ENCODE data around the gene RANBP1. TPM values are rescaled to one million over a fixed set of nuclear protein-coding genes. Genes with fewer than 3 reads are reported as not detected.

RANBP1 gene
- total RNA-seq, 1 experiment from 2014 or later: 509 TPM

- intact Hi-C loops (cut with micrococcal nuclease; ENCODE audit: unreplicated experiment): no loop called here
- TF ChIP-seq, protein P1, sequence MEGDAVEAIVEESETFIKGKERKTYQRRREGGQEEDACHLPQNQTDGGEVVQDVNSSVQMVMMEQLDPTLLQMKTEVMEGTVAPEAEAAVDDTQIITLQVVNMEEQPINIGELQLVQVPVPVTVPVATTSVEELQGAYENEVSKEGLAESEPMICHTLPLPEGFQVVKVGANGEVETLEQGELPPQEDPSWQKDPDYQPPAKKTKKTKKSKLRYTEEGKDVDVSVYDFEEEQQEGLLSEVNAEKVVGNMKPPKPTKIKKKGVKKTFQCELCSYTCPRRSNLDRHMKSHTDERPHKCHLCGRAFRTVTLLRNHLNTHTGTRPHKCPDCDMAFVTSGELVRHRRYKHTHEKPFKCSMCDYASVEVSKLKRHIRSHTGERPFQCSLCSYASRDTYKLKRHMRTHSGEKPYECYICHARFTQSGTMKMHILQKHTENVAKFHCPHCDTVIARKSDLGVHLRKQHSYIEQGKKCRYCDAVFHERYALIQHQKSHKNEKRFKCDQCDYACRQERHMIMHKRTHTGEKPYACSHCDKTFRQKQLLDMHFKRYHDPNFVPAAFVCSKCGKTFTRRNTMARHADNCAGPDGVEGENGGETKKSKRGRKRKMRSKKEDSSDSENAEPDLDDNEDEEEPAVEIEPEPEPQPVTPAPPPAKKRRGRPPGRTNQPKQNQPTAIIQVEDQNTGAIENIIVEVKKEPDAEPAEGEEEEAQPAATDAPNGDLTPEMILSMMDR (conservative IDR thresholded peaks at IDR 0.05; ENCODE audit: low read depth, low read length): no peak
- no peak for TF ChIP-seq EZH2 (IDR thresholded peaks at IDR 0.05; ENCODE audit: borderline replicate concordance, low read depth, low read length, poor library complexity, severe bottlenecking)
- Histone ChIP-seq H3K27ac (ENCODE audit: low read depth, low read length, poor library complexity, severe bottlenecking) (no peak overlapping the region), H3K9me3 (ENCODE audit: low read depth, low read length, poor library complexity, severe bottlenecking) (no peaks in the 10 kb centered on the region), H3K36me3 (ENCODE audit: insufficient read depth, low read length, poor library complexity, severe bottlenecking) (no peaks in the 10 kb centered on the region), H3K4me3 (ENCODE audit: low read depth, low read length, poor library complexity, severe bottlenecking) (no peak overlapping the region), H3K27me3 (replicated peaks; ENCODE audit: insufficient read depth, low read depth, low read length, poor library complexity) (no peaks in the 10 kb centered on the region), H3K4me1 (ENCODE audit: insufficient read depth, low read length, poor library complexity, severe bottlenecking) (no peaks in the 10 kb centered on the region)
- ChIA-PET CTCF (no interaction called here), POLR2A (ENCODE audit: low non-redundant PET) (no interaction called here)
- BruUV-seq (replicated peaks): no TSS peak
- no peak for DNase-seq (ENCODE audit: low spot score)
Measured at GRCh38 chr22:20142711-20143621, 27.1 kb downstream of the RANBP1 start.

DNA sequence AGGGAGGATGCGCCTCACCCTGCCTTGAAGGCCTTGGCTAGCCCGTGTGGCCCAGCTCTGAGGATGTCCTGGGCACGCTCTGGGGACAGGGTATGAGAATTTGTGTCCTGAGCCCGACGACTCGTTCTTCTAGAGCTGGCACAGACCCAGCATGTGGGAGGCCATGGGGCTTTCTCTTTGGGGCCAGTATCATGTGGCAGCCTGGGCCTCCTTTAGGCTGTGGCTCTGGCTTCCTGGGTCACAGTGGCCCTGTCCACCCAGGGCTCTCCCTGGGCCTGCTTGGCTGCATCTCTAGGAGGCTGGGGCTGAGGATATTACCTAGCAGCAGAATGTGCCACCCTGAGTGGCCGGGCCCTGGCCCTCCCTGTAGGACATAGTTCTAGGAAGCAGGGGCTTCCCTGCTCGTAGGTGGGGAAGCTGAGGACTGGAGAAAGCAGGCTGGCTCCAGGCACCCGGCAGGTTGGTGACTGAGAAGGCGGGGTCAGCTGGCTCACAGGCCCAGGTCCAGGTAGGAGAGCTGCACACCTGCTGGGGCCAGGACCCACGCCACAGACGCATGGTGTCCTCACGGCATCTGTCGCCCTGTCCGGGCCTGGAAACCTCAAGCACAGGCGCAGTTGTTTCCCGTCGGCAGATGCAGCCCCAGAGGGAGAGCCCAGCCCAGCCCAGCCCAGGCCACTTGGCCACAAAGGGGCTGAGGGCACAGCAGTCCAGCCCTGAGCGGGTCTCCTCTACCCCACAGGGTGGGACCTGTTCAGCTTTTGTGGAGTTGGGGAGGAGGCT lies 28.2 kb downstream of the RANBP1 start:
- Histone ChIP-seq H3K4me1 (ENCODE audit: insufficient read depth, low read length, poor library complexity, severe bottlenecking) (no peaks in the 10 kb centered on the region), H3K27me3 (replicated peaks; ENCODE audit: insufficient read depth, low read depth, low read length, poor library complexity) (no peaks in the 10 kb centered on the region), H3K27ac (ENCODE audit: low read depth, low read length, poor library complexity, severe bottlenecking) (no peak overlapping the region), H3K36me3 (ENCODE audit: insufficient read depth, low read length, poor library complexity, severe bottlenecking) (no peaks in the 10 kb centered on the region), H3K4me3 (ENCODE audit: low read depth, low read length, poor library complexity, severe bottlenecking) (no peak overlapping the region), H3K9me3 (ENCODE audit: low read depth, low read length, poor library complexity, severe bottlenecking) (no peaks in the 10 kb centered on the region)
- TF ChIP-seq EZH2 (IDR thresholded peaks at IDR 0.05; ENCODE audit: borderline replicate concordance, low read depth, low read length, poor library complexity, severe bottlenecking): no peak
- TF ChIP-seq, protein P1 (conservative IDR thresholded peaks at IDR 0.05; ENCODE audit: low read depth, low read length): no peak
- POLR2A ChIA-PET (ENCODE audit: low non-redundant PET): no interaction called here
- DNase-seq (ENCODE audit: low spot score): no peak
- BruUV-seq (replicated peaks): no TSS peak
- CTCF ChIA-PET: no interaction called here
- intact Hi-C loops (cut with micrococcal nuclease; ENCODE audit: unreplicated experiment): no loop called here

- Histone ChIP-seq H3K9me3 (ENCODE audit: low read depth, low read length, poor library complexity, severe bottlenecking) (no peaks in the 10 kb centered on the region), H3K36me3 (ENCODE audit: insufficient read depth, low read length, poor library complexity, severe bottlenecking) (no peaks in the 10 kb centered on the region), H3K27me3 (replicated peaks; ENCODE audit: insufficient read depth, low read depth, low read length, poor library complexity) (no peaks in the 10 kb centered on the region), H3K4me1 (ENCODE audit: insufficient read depth, low read length, poor library complexity, severe bottlenecking) (no peaks in the 10 kb centered on the region), H3K4me3 (ENCODE audit: low read depth, low read length, poor library complexity, severe bottlenecking) (no peak overlapping the region), H3K27ac (ENCODE audit: low read depth, low read length, poor library complexity, severe bottlenecking) (no peak overlapping the region)
- intact Hi-C loops (cut with micrococcal nuclease; ENCODE audit: unreplicated experiment): no loop called here
- ChIA-PET POLR2A (ENCODE audit: low non-redundant PET) (no interaction called here), CTCF (no interaction called here)
- BruUV-seq (replicated peaks): no TSS peak
- no peak for TF ChIP-seq EZH2 (IDR thresholded peaks at IDR 0.05; ENCODE audit: borderline replicate concordance, low read depth, low read length, poor library complexity, severe bottlenecking)
- TF ChIP-seq, protein P1 (conservative IDR thresholded peaks at IDR 0.05; ENCODE audit: low read depth, low read length): no peak
- DNase-seq (ENCODE audit: low spot score): no peak
Measured at GRCh38 chr22:20145206-20145831, 29.4 kb downstream of the RANBP1 start.

All from A673 (cell line).